Left forelimb (tissue), 1 donor: ENCODE measurements around the gene CRIM1.

ENCODE experiments used
- DNase-seq: peaks from one replicate; pipeline ENCODE4 v3.0.0-alpha.2; 2018; ENCODE audit warnings: low spot score

Gene CRIM1

GRCh38 chr2:36456227-36457175 is 100.9 kb downstream of the CRIM1 start:
- no peak for DNase-seq

- DNase-seq = no peak
These were observed 102.5 kb downstream of the CRIM1 start for GRCh38 chr2:36458106-36458505.

GRCh38 chr2:36459725-36460137 is 104.2 kb downstream of the CRIM1 start:
- DNase-seq = no peak

GRCh38 chr2:36461039-36461681 is 105.6 kb downstream of the CRIM1 start:
- DNase-seq = no peak

- DNase-seq = no peak
These were observed 106.8 kb downstream of the CRIM1 start for GRCh38 chr2:36462311-36462935.

- DNase-seq = no peak
These were observed 107.8 kb downstream of the CRIM1 start for GRCh38 chr2:36463365-36463764.

GRCh38 chr2:36464006-36464721 is 108.6 kb downstream of the CRIM1 start:
- DNase-seq = no peak

- no peak for DNase-seq
These were observed 110.6 kb downstream of the CRIM1 start for GRCh38 chr2:36466135-36466534.

GRCh38 chr2:36468463-36469105 is 113.0 kb downstream of the CRIM1 start:
- no peak for DNase-seq

GRCh38 chr2:36469106-36469477 is 113.5 kb downstream of the CRIM1 start:
- no peak for DNase-seq

- DNase-seq = no peak
These were observed 114.1 kb downstream of the CRIM1 start for GRCh38 chr2:36469710-36470109.

GRCh38 chr2:36473230-36473629 is 117.7 kb downstream of the CRIM1 start:
- no peak for DNase-seq

- DNase-seq = no peak
These were observed 120.8 kb downstream of the CRIM1 start for GRCh38 chr2:36476411-36476810.

- DNase-seq = no peak
These were observed 121.7 kb downstream of the CRIM1 start for GRCh38 chr2:36477315-36477714.

- DNase-seq = no peak
These were observed 122.2 kb downstream of the CRIM1 start for GRCh38 chr2:36477746-36478145.

- no peak for DNase-seq
These were observed 122.8 kb downstream of the CRIM1 start for GRCh38 chr2:36478332-36478738.

- no peak for DNase-seq
These were observed 123.4 kb downstream of the CRIM1 start for GRCh38 chr2:36478999-36479398.

- no peak for DNase-seq
These were observed 123.8 kb downstream of the CRIM1 start for GRCh38 chr2:36479406-36479805.

GRCh38 chr2:36480028-36480427 is 124.5 kb downstream of the CRIM1 start:
- DNase-seq = no peak

GRCh38 chr2:36480636-36481035 is 125.1 kb downstream of the CRIM1 start:
- DNase-seq = no peak

GRCh38 chr2:36481709-36482108 is 126.1 kb downstream of the CRIM1 start:
- no peak for DNase-seq
